ENCODE results near the gene GNLY. TPM values are rescaled to one million over a fixed set of nuclear protein-coding genes. Genes with fewer than 3 reads are reported as not detected.

Gene GNLY
- total RNA-seq, 3 donors from 2014 or later, result 3.0 to 6.5 (median 4.3) TPM

DNA sequence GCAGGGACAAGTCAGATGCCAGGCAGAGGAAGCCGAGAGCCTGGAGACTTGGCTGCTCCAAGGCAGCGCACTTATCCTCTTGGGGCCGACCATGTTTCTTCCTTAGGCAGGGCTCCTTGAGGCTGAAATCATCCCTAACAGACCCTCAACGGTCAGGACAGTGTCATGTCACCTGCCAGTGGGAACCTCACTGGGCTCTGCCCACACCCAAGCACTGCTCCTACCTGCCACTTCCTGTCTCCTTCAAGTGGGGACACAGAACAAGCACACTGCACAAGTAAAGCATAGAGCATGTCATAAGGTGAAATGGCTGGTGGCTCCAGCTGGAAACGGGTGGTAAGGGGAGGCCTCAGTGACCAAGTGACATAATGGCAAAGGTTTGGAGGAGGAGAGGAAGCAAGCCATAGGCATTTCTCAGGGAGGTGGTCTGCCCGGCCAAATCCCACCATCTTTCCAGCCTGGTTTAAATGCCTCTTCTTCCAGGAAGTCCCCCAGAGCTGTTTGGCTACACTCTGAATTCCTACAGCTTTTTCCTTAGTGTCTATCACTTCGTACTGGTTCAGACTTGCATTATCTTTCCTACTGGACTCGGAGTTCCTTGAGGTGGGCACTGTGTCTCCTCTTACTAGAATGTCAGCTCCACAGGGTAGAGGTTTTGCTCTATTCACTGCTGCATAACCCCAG, 52.3 kb downstream of the GNLY start:
- no peak for ATAC-seq
- DNase-seq, result no peak
- Histone ChIP-seq H3K4me1 (ENCODE audit: low read depth) (peaks cover 20% of the 10 kb centered on the region), H3K4me3 (no peak overlapping the region), H3K9me3 (no peaks in the 10 kb centered on the region), H3K36me3 (ENCODE audit: low read depth) (no peaks in the 10 kb centered on the region)
- TF ChIP-seq, protein P1, sequence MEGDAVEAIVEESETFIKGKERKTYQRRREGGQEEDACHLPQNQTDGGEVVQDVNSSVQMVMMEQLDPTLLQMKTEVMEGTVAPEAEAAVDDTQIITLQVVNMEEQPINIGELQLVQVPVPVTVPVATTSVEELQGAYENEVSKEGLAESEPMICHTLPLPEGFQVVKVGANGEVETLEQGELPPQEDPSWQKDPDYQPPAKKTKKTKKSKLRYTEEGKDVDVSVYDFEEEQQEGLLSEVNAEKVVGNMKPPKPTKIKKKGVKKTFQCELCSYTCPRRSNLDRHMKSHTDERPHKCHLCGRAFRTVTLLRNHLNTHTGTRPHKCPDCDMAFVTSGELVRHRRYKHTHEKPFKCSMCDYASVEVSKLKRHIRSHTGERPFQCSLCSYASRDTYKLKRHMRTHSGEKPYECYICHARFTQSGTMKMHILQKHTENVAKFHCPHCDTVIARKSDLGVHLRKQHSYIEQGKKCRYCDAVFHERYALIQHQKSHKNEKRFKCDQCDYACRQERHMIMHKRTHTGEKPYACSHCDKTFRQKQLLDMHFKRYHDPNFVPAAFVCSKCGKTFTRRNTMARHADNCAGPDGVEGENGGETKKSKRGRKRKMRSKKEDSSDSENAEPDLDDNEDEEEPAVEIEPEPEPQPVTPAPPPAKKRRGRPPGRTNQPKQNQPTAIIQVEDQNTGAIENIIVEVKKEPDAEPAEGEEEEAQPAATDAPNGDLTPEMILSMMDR (IDR thresholded peaks at IDR 0.05), result no peak
- intact Hi-C loops (cut with DNase I, micrococcal nuclease), result no loop called here

DNA sequence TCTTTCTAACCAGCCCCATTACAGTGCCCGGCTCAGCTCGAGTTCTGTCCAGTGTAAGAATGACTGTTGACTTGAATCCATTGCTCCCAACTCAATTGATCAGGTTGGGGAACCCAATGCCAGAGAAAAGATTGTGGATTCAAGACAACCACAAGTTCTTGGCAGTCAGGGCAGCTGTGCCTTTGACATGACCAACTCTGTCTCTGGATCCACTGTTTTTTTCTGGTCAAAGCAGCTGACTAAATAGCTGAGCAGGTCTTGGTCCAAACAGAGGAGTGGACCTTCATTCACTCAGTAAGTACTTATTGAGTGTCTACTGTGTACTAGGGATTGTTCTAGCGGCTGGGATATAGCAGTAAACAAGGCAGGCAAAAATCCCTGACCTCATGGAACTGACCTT, 53.3 kb downstream of the GNLY start:
- peaks cover 16% of the 10 kb centered on the region for H3K4me1 ChIP-seq (ENCODE audit: low read depth)

DNA sequence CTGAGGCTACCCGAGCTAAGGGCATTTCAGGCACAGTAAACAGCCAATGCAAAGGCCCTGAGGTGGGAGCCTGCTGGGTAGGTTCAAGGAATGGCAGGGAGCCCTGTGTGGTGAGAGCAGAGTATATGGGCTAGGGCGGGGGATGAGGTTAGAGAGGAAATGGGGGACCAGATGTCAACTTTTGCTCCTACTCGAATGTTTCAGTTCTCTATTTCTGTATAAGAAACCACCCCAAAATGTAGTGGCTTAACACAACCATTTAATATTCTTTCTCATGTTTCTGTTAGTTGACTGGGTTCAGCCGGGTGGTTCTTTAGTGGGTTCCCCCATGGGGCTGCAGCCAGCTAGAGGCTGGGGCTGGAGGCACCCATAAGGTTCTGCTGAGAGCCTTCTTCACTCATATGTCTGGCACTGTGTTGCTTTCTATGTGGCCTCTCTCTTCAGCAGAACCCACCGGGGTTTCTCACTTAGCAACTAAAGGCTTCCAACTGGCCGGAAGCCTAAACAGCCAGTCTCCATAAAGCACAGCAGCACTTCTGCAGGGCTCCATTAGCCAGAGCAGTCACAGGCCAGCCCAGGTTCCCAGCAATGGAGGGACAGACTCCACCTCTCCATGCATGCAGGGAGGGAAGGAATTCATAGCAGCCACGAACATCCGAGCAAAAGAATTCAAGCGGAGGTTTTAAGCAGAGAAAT, 54.0 kb downstream of the GNLY start:
- peaks cover 11% of the 10 kb centered on the region for H3K4me1 ChIP-seq (ENCODE audit: low read depth)
- H3K4me3 ChIP-seq, result no peak overlapping the region
- ATAC-seq (no peak), DNase-seq (no peak)
- TF ChIP-seq, protein P1 (IDR thresholded peaks at IDR 0.05), result no peak
- intact Hi-C loops (cut with DNase I, micrococcal nuclease), result no loop called here
- H3K36me3 ChIP-seq (ENCODE audit: low read depth), result no peaks in the 10 kb centered on the region
- H3K9me3 ChIP-seq, result no peaks in the 10 kb centered on the region

More for the DNA sequence above, 53.3 kb downstream of the GNLY start:
- DNase-seq, result no peak
- intact Hi-C loops (cut with DNase I, micrococcal nuclease), result no loop called here
- H3K4me3 ChIP-seq, result no peak overlapping the region
- no peak for ATAC-seq
- TF ChIP-seq, protein P1 (IDR thresholded peaks at IDR 0.05), result no peak
- H3K9me3 ChIP-seq, result no peaks in the 10 kb centered on the region
- H3K36me3 ChIP-seq (ENCODE audit: low read depth), result no peaks in the 10 kb centered on the region

Other genes starting within 250 kb of the GNLY start
- 100 to 1,000 TPM; 156 to 229 (median 167) TPM for gene MAT2A, start 155.2 kb upstream of the GNLY start, total RNA-seq
- 10 to 100 TPM; 26.4 to 39.1 (median 31.7) TPM for gene GGCX, start 132.9 kb upstream of the GNLY start, total RNA-seq
- gene VAMP8, start 116.8 kb upstream of the GNLY start, total RNA-seq, result 100 to 1,000 TPM; 125 to 312 (median 254) TPM
- 10 to 100 TPM; 10.8 to 39.3 (median 28.3) TPM for gene VAMP5, start 109.9 kb upstream of the GNLY start, total RNA-seq
- gene RNF181, start 98.6 kb upstream of the GNLY start, total RNA-seq, result 10 to 100 TPM; 73.7 to 89.5 (median 80.8) TPM
- gene TMEM150A, start 91.7 kb upstream of the GNLY start, total RNA-seq, result 10 to 100 TPM in 1 of 3 donors, 1 to 10 TPM in 2; 9.4 to 20.9 (median 10.0) TPM
- gene C2orf68, start 82.3 kb upstream of the GNLY start, total RNA-seq, result 10 to 100 TPM; 36.4 to 45.5 (median 36.7) TPM
- 10 to 100 TPM; 33.5 to 46.4 (median 35.6) TPM for gene USP39, start 78.2 kb upstream of the GNLY start, total RNA-seq
- gene SFTPB, start 26.2 kb upstream of the GNLY start, total RNA-seq, result 1 to 10 TPM in 2 of 3 donors, not detected in 1; 1.3 to 2.2 TPM
- 1 to 10 TPM; 1.9 to 8.7 (median 2.8) TPM for gene ATOH8, start 59.6 kb downstream of the GNLY start, total RNA-seq
- 10 to 100 TPM in 1 of 3 donors, 1 to 10 TPM in 2; 5.0 to 19.0 (median 5.4) TPM for gene ST3GAL5, start 194.6 kb downstream of the GNLY start, total RNA-seq

Measured in mucosa of descending colon (tissue), 3 donors.